Karpas-422 (cell line): Measurements from ENCODE around the gene LPAR3. TPM values are rescaled to one million over a fixed set of nuclear protein-coding genes. Genes with fewer than 3 reads are reported as not detected.

Experiments used
- DNase-seq: peaks from one replicate; pipeline ENCODE4 v3.0.0-alpha.2; 2015
- H2AFZ ChIP-seq: fragments of 200-600 bp; sonication (generic); 2 replicates; pipeline ENCODE4 v1.6.1; 2014; ENCODE audit warnings: antibody characterized with exemption, low read length, mixed read lengths
- H3K27ac ChIP-seq: fragments of 200-600 bp; sonication (generic); 2 replicates; pipeline ENCODE4 v1.5.1; 2014; ENCODE audit warnings: mild to moderate bottlenecking, low read length, moderate library complexity
- H3K27me3 ChIP-seq: fragments of 200-600 bp; sonication (generic); 2 replicates; pipeline ENCODE4 v1.6.1; 2014; ENCODE audit warnings: low read length, mixed read lengths
- H3K36me3 ChIP-seq: fragments of 200-600 bp; sonication (generic); 2 replicates; pipeline ENCODE4 v1.6.1; 2014; ENCODE audit warnings: low read length, mixed read lengths; ENCODE audit not compliant: insufficient read depth
- H3K4me1 ChIP-seq: fragments of 200-600 bp; sonication (generic); 2 replicates; pipeline ENCODE4 v1.6.1; 2014; ENCODE audit warnings: mild to moderate bottlenecking, low read length, mixed read lengths
- H3K4me2 ChIP-seq: fragments of 200-600 bp; sonication (generic); 2 replicates; pipeline ENCODE4 v1.6.1; 2014; ENCODE audit warnings: low read length, low read depth, mild to moderate bottlenecking; ENCODE audit not compliant: poor library complexity, severe bottlenecking
- H3K4me3 ChIP-seq: fragments of 200-600 bp; sonication (generic); 2 replicates; pipeline ENCODE4 v1.5.1; 2014; ENCODE audit warnings: mild to moderate bottlenecking, antibody characterized with exemption, low read length, mixed read lengths
- H3K79me2 ChIP-seq: fragments of 200-600 bp; sonication (generic); 2 replicates; pipeline ENCODE4 v1.6.1; 2014; ENCODE audit warnings: mild to moderate bottlenecking, low read length, mixed read lengths
- H3K9ac ChIP-seq: fragments of 200-600 bp; sonication (generic); 2 replicates; pipeline ENCODE4 v1.6.0; 2014; ENCODE audit warnings: low read length
- H3K9me2 ChIP-seq: fragments of 200-600 bp; sonication (generic), shearing (Covaris generic); replicated peaks from 2 replicates; pipeline ENCODE4 v1.6.0; 2014; ENCODE audit warnings: mild to moderate bottlenecking, low read length, moderate library complexity; ENCODE audit not compliant: insufficient read depth
- H3K9me3 ChIP-seq: fragments of 300-700, 200-600 bp; sonication (generic); 2 replicates; pipeline ENCODE4 v1.6.1; 2014; ENCODE audit warnings: low read length, mixed read lengths
- H4K20me1 ChIP-seq: fragments of 200-600 bp; sonication (generic); 2 replicates; pipeline ENCODE4 v1.6.1; 2014; ENCODE audit warnings: mild to moderate bottlenecking, antibody characterized with exemption, low read length, low read depth; ENCODE audit not compliant: insufficient read depth
- total RNA-seq: library from RNA; depleted of rRNA; stranded (reverse); fragments of >200 nt; shearing (Covaris generic); gene quantifications from 2 replicates; pipeline ENCODE4 v1.2.3, GENCODE V29; 2014; ENCODE audit warnings: low replicate concordance

The LPAR3 gene
- total RNA-seq, 1 experiment from 2014 or later: not detected

DNA sequence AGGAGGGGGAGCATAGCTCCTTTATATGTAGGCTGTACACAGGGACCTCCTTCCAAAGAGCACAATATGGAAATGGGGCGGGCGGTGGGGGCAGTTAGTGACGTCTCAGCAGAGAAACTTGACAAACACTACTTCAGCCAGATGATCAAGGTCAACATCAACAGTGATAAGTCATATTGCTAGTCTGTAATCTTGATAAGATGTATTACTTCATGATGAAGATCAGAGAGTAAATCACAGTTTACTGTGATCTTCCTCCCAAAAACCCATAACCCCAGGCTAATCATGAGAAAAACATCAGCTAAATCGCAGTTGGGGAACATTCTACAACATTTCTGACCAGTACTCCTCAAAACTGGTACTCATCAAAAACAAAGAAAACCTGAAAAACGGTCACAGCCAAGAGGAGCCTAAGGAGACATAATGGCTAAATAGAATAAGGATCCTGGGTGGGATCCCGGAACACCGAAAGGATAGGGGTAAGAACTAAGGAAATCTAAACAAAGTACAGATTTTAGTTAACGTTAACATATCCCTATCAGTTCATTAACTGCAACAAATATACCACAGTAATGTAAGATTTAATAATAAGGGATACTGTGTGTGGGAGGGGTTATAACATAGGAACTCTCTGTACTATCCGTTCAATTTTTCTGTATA is 20.2 kb downstream of the LPAR3 start:
- Histone ChIP-seq H3K9ac (no peak overlapping the region), H3K36me3 (no peaks in the 10 kb centered on the region), H3K27me3 (no peaks in the 10 kb centered on the region), H3K27ac (no peak overlapping the region), H3K79me2 (no peaks in the 10 kb centered on the region), H4K20me1 (no peaks in the 10 kb centered on the region), H3K4me1 (no peaks in the 10 kb centered on the region), H3K4me2 (no peak overlapping the region), H3K4me3 (no peak overlapping the region), H3K9me2 (no peaks in the 10 kb centered on the region), H2AFZ (no peak overlapping the region), H3K9me3 (no peaks in the 10 kb centered on the region)
- DNase-seq: no peak

DNA sequence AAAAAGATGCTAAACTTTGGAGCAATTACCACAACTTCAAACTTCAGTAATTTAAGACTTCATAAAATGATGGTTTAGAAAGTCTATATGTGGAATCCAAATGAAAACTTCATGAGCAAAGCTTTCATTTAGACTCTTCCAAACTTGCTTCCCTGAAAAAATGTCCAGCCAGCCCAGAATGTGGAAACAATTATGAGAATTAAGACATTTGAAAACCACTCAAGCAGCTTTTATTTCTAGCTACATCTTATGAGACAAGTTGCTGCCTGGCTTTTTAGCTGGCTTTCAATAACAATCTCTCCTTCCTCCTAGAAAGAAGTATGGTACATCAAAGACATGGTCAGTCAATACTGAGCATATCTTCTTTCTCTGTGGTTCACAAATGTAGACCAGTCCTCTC is 21.8 kb downstream of the LPAR3 start:
- H4K20me1 ChIP-seq: no peaks in the 10 kb centered on the region
- H3K9me3 ChIP-seq: no peaks in the 10 kb centered on the region
- no peak overlapping the region for H3K4me3 ChIP-seq
- H3K27ac ChIP-seq: no peak overlapping the region
- no peaks in the 10 kb centered on the region for H3K4me1 ChIP-seq
- no peak for DNase-seq
- H2AFZ ChIP-seq: no peak overlapping the region
- H3K4me2 ChIP-seq: no peak overlapping the region
- no peaks in the 10 kb centered on the region for H3K36me3 ChIP-seq
- no peak overlapping the region for H3K9ac ChIP-seq
- no peaks in the 10 kb centered on the region for H3K79me2 ChIP-seq
- H3K27me3 ChIP-seq: no peaks in the 10 kb centered on the region
- H3K9me2 ChIP-seq: no peaks in the 10 kb centered on the region

DNA sequence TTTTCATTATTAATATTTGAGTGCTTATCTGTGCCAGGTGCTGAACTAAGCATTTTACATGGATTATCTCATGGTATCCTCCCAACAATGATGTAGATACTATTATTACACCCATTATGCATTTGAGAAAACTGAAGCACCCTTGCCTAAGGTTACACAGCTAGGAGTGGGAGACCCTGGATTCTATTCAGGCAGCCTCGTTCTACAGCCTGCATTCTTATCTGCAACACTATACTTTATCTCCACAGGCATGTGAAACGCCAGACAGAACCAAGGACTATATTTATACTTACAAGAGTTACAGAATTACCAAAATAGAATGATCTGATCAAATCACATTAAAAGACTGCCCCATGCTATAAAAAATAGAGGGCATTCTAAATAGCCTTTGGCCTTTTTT is 22.4 kb downstream of the LPAR3 start:
- Histone ChIP-seq H3K9ac (no peak overlapping the region), H3K4me3 (no peak overlapping the region), H2AFZ (no peak overlapping the region), H3K9me3 (no peaks in the 10 kb centered on the region), H3K4me1 (no peaks in the 10 kb centered on the region), H3K9me2 (no peaks in the 10 kb centered on the region), H3K27ac (no peak overlapping the region), H4K20me1 (no peaks in the 10 kb centered on the region), H3K4me2 (no peak overlapping the region), H3K36me3 (no peaks in the 10 kb centered on the region), H3K79me2 (no peaks in the 10 kb centered on the region), H3K27me3 (no peaks in the 10 kb centered on the region)
- DNase-seq: no peak

DNA sequence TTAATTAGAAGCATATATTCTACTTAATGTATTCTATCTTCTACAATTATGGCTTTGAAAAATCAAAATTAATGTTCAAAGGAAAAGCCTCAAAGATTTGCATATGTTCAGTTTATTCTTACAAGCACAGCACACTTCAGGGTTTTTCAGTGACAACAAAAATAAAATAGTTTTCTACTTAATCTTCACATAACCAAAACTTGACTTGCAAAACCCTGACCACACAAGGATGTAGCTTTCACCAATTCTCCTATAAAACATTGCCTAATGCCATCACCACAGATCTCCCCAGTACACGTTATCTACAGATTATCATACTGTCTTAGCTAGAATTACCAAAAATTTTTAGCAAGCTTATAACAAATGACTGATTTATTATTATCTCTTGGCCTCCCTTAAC is 23.3 kb downstream of the LPAR3 start:
- no peaks in the 10 kb centered on the region for H4K20me1 ChIP-seq
- no peaks in the 10 kb centered on the region for H3K36me3 ChIP-seq
- no peak overlapping the region for H3K4me2 ChIP-seq
- H3K9ac ChIP-seq: no peak overlapping the region
- no peaks in the 10 kb centered on the region for H3K9me3 ChIP-seq
- H2AFZ ChIP-seq: no peak overlapping the region
- H3K27me3 ChIP-seq: no peaks in the 10 kb centered on the region
- no peak for DNase-seq
- H3K27ac ChIP-seq: no peak overlapping the region
- no peaks in the 10 kb centered on the region for H3K9me2 ChIP-seq
- H3K4me3 ChIP-seq: no peak overlapping the region
- no peaks in the 10 kb centered on the region for H3K79me2 ChIP-seq
- no peaks in the 10 kb centered on the region for H3K4me1 ChIP-seq

DNA sequence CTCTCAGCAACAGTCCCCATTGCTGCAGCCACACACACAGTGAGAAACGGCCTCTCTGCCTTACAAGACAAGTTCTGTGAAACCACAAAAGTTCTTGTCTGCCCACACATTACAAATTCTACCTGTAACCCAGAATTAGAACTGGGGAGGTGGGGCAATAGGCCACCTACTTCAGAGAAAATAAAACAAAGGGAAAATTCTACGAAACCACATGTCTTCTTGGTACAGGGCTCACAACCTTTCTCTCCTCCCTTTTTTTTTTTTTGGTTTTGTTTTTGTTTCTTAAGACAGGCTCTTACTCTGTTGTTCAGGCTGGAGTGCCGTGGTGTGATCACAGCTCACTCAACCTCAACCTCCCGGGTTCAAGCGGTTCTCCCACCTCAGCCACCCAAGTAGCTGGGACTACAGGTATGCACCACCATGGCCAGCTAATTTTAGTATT is 30.2 kb downstream of the LPAR3 start:
- DNase-seq: no peak
- H3K36me3 ChIP-seq: no peaks in the 10 kb centered on the region
- H2AFZ ChIP-seq: no peak overlapping the region
- no peak overlapping the region for H3K4me3 ChIP-seq
- no peaks in the 10 kb centered on the region for H3K27me3 ChIP-seq
- H3K9ac ChIP-seq: no peak overlapping the region
- no peak overlapping the region for H3K4me2 ChIP-seq
- H3K27ac ChIP-seq: no peak overlapping the region
- H3K9me2 ChIP-seq: no peaks in the 10 kb centered on the region
- H3K4me1 ChIP-seq: no peaks in the 10 kb centered on the region
- no peaks in the 10 kb centered on the region for H3K9me3 ChIP-seq
- H3K79me2 ChIP-seq: no peaks in the 10 kb centered on the region
- no peaks in the 10 kb centered on the region for H4K20me1 ChIP-seq

DNA sequence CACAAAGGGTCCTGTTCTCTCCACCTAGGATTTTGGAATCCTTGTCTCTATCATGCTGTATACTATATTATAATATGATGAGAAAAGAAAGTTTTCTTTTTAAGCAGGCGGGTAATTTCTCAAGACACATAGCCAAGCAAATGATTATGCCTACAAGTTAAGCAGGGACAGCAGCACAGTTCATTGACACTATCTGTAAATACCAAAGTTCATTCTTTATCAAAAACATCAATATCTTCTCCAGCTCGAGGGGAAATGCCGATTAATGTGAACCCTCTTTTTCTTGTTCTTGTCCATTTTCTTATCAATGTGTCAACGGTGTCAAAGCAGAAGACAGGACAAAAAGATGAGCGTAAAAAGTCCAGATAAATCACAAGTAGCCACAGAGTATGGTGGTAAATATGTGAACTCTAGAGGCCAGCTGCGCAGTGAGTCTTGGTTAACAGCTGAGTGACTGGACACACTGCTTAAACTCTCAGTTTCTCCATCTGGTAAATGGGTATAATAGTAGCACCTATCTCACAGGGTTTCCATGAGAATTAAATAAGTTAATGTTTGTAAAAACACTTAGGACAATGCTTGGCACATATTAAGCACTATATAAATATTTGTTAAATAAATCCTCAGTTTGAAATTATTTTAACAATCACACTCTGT is 30.9 kb downstream of the LPAR3 start:
- no peak for DNase-seq
- no peak overlapping the region for H3K27ac ChIP-seq

DNA sequence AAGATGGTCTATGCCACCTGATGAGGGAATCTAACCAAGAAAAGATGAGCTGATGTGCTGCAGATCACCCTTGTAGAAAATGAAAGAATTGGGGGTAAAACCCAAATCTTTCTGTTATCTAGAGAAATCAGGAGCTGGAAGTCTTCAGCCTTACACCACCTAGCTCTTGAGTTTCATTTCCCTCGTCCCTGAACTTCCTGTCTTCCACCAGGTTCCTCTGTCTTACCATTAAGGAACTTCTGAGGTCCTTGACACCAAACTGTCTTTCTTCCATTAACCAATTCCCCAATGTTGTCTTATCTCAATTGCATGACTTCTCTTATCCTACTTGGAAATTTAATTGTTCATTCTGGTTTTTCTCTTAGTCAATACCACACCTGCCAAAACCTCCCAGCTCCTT is 31.5 kb downstream of the LPAR3 start:
- H3K9ac ChIP-seq: no peak overlapping the region
- H3K4me2 ChIP-seq: no peak overlapping the region
- no peaks in the 10 kb centered on the region for H3K79me2 ChIP-seq
- no peak for DNase-seq
- no peaks in the 10 kb centered on the region for H3K27me3 ChIP-seq
- no peaks in the 10 kb centered on the region for H4K20me1 ChIP-seq
- no peak overlapping the region for H3K27ac ChIP-seq
- no peaks in the 10 kb centered on the region for H3K9me2 ChIP-seq
- no peaks in the 10 kb centered on the region for H3K4me1 ChIP-seq
- H3K9me3 ChIP-seq: no peaks in the 10 kb centered on the region
- no peaks in the 10 kb centered on the region for H3K36me3 ChIP-seq
- no peak overlapping the region for H2AFZ ChIP-seq
- no peak overlapping the region for H3K4me3 ChIP-seq

More for the DNA sequence above, 30.9 kb downstream of the LPAR3 start:
- H3K4me1 ChIP-seq: no peaks in the 10 kb centered on the region
- H3K36me3 ChIP-seq: no peaks in the 10 kb centered on the region
- no peaks in the 10 kb centered on the region for H3K9me2 ChIP-seq
- H3K4me3 ChIP-seq: no peak overlapping the region
- no peaks in the 10 kb centered on the region for H3K27me3 ChIP-seq
- H3K9me3 ChIP-seq: no peaks in the 10 kb centered on the region
- no peak overlapping the region for H2AFZ ChIP-seq
- H3K79me2 ChIP-seq: no peaks in the 10 kb centered on the region
- H3K9ac ChIP-seq: no peak overlapping the region
- no peaks in the 10 kb centered on the region for H4K20me1 ChIP-seq
- no peak overlapping the region for H3K4me2 ChIP-seq

DNA sequence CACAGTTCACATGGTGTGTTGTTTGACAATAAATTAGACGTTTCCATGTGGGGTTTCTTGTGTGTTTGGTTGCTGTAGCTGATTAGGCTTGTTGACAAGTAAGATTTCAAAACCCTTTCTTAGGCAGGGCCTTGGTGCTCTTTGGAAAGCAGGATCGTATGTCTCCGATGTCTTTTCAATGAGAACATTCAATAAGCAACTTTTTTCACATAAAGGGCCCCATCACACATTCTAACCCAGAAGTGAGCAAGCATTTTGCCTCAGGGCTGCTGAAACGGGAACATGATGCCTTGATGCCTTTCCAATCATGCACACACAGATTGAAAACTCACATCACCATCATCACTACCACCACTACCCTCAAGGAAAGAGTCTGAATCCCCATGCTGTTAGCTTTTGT is 33.1 kb downstream of the LPAR3 start:
- no peaks in the 10 kb centered on the region for H3K79me2 ChIP-seq
- H3K27me3 ChIP-seq: no peaks in the 10 kb centered on the region
- no peak overlapping the region for H2AFZ ChIP-seq
- no peak overlapping the region for H3K4me3 ChIP-seq
- H3K4me1 ChIP-seq: no peaks in the 10 kb centered on the region
- no peak overlapping the region for H3K27ac ChIP-seq
- no peaks in the 10 kb centered on the region for H3K36me3 ChIP-seq
- no peaks in the 10 kb centered on the region for H4K20me1 ChIP-seq
- no peak for DNase-seq
- no peaks in the 10 kb centered on the region for H3K9me3 ChIP-seq
- no peaks in the 10 kb centered on the region for H3K9me2 ChIP-seq
- H3K9ac ChIP-seq: no peak overlapping the region
- no peak overlapping the region for H3K4me2 ChIP-seq
